T-helper 1 cell treated with Interleukin-12 subunit alpha and Interleukin-12 subunit beta and Interleukin-4 antibody, amounts not matched to agents 30 ng/mL and 1 ng/mL, for 36 hours (primary cell): ENCODE data around the gene F8A3. TPM values are rescaled to one million over a fixed set of nuclear protein-coding genes. Genes with fewer than 3 reads are reported as not detected.
"Not testable (repeated sequence)": the region's sequence is repeated elsewhere in the genome, so short reads cannot be mapped to it uniquely, and the experiment has no call there.

Source experiments
- intact Hi-C: fragments of 100-400 bp; cut with micrococcal nuclease; formaldehyde crosslinking; loops from one replicate; pipeline ENCODE4 v1.15.1; 2024
- total RNA-seq: library from RNA; stranded (reverse); gene quantifications from 2 replicates; pipeline ENCODE4 v1.2.3, GENCODE V29; 2022

The F8A3 gene
- total RNA-seq = 25.8 and 28.8 TPM in 2 replicates

GRCh38 chrX:155458471-155458870, at the start of gene F8A3:
Gene F8A3, minus strand, starts transcription at chrX:155458620. Its CDS starts 20 bp downstream, at chrX:155458600.
- intact Hi-C loops = not testable (repeated sequence)

DNA sequence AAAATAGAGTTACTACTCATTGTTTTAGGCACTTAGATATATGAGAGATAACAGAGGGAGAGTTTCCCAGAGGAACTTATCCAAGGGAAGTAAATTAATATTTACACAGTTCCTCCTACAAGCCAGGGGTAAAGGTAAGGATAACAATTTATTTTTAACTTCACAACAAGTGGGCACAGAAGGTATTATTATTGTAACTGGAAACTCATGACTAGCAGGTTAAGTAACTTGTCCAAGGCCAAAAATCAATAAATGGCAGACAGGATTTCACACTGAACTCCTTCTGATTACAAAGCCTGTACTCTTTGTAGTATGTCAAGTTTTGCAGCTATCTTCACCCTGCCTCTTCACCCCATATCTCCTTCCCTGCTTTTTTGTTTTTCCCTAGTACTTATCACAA, 46.9 kb upstream of the F8A3 start:
- intact Hi-C loops = no loop called here

DNA sequence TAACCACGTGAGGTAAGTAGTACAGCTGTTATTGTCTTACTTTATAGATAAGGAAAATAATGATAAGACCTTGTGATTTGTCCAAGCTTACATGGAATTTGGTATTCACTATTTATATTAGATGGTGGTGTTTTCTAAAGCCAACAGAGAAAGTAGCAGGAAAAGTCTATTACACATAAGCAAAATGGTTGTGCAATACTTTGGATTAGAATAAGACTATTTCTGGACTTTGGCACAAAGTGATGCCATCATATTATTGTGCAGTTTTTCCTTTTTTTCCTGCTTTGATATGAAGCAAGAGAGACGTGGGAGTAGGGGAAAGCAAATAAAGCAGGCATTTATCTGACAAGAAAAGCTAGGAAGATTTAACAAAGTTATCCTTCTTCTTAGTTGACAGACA, 36.7 kb upstream of the F8A3 start:
- intact Hi-C loops = not testable (repeated sequence)

- intact Hi-C loops = not testable (repeated sequence)
Measured at GRCh38 chrX:155491421-155491820, 33.0 kb upstream of the F8A3 start.

- intact Hi-C loops = not testable (repeated sequence)
Measured at GRCh38 chrX:155477136-155477535, 18.7 kb upstream of the F8A3 start.

DNA sequence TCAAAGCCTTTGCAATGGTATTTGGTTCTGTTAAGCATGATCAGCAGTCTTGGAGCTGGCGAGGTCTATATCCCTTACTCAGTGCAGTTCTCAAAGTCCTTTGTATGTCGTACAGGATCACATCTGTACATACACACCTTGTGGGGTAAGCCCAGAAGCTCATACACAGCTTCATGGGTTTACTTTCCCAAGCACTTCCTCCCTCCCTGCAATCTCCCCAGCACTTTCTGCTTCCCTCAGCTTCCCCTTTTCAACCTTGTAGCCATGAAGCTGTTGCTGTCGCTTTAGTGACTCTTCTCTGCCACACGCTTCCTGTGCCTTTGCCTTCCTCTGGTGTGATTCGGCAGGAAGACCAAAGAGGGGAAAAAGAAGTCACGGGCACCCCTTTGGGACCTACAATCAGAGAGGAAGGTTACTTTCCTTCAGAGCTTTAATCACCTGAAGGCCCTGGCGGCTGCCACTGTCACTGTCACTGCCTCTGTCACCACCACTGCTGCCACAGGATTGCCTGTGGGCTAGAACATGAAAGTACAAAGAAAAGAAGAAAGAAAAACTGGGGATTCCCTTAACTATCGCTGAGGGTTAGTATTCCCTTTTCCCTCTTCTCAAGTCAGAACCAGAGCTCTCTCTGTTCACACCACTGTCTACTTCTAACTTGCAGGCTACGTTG, 8.0 kb upstream of the F8A3 start:
- intact Hi-C loops = not testable (repeated sequence)

GRCh38 chrX:155460501-155460900, 2.1 kb upstream of the F8A3 start:
- intact Hi-C loops = not testable (repeated sequence)

DNA sequence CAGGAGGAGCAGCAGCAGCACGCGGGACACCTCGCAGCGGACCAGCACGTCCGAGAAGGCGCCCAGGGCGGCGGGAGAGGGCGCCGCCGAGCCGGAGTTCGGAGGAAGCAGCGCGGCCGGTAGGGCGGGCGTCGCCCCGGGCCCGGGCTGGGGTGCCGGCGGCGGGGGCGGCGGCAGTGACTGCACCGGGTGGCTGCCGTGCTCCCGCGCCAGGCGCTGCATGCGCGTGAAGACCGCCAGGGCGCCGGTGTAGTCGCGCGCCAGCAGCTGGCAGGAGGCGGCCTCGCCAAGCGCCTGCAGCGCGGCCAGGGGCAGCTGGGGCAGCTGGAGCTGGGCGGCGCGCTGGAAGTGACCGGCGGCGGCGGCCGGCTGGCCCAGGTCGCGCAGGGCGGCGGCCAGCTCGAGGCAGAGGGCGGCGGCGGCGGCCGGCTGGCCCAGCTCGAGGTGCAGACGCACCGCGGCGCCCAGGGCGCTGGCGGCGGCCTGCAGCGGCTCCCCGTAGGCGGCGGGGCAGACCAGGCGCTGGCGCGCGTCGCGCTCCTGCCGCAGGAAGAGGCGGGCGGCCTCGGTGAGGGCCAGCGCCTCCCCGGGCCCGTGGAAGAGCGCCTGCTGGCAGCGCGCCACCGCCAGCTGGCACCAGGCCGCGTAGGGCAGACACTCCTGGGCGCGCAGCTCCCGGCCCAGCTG, 516 bp downstream of the F8A3 start:
- intact Hi-C loops = not testable (repeated sequence)

DNA sequence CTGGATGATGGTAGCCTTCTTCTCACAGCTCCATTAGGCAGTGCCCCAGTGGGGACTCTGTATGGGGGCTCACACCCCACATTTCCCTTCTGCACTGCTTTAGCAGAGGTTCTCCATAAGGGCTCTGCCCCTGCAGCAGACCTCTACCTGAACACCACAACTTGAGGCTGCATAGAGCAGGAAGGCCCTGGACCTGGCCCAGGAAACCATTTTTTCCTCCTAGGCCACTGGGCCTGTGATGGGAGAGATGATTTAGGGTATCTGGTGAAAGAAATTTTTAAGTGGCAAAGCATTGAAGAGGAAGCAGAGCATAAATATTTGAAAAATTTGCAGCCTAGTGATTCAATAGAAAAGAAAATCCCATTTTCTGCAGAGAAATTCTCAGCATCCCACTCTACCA, 17.3 kb downstream of the F8A3 start:
- intact Hi-C loops = no loop called here

DNA sequence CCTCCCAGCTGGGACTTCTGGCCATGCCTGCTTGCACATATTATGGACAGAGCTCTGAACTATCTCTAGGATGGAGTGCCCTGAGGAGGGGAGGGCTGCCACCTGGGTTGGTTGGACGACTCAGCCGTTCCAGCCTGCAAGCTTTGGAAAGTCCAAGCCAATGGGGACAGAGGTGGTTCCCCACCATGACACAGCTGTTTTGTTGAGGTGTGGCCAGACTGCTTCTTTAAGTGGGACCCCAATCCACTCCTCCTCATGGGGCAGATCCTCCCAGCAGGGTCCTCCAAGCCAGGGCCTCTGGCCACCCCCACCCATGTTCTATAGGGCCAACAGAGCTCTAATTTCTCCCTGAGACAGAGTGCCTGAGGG, 22.7 kb downstream of the F8A3 start:
- intact Hi-C loops = no loop called here

DNA sequence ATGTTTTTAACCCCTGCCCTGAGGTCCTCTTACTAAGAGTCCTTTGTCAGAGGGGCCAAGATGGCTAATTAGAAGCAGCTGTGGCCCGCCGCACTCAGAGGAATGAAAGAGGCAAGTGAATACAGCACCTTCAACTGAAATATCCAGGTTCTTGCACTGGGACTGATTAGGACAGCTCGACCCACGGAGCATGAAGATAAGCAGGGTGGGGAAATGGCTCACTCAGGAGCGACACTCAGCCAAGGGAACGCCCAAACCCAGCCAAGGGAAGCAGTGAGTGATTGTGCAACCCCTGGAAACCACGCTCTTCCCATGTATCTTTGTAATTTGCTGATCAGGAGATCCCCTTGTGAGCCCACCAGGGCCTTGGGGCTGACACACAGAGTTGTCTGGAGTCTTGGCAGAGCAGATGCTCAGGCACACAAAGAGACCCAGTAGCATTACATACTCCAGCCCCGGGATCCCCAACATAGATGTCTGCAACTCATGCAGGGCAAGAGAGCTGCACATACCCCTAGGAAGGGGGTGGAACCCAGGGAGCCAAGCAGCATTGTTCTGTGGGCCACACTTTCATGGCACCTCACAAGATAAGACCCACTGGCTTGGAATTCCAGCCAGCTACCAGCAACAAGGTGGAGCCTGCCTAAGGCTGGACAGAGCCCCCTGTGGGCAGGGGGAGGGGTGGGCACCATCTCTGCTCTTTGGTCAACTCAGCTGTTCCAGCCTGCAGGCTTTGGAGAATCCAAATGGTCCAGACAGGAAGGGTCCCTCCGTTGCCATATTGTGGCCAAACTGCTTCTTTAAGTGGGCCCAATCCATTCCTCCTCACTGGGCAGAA, 23.3 kb downstream of the F8A3 start:
- intact Hi-C loops = no loop called here

- intact Hi-C loops = no loop called here
Measured at GRCh38 chrX:155417769-155418168, 40.7 kb downstream of the F8A3 start.

Other genes with a start within 250 kb of the F8A3 start
- 62.7 and 68.8 TPM in 2 replicates for gene VBP1, start 242.2 kb downstream of the F8A3 start, total RNA-seq
- gene RAB39B, start 194.1 kb downstream of the F8A3 start, total RNA-seq = 11.5 and 11.6 TPM in 2 replicates
- 0.83 and 1.0 TPM in 2 replicates for gene CLIC2, start 124.0 kb downstream of the F8A3 start, total RNA-seq
- not detected in 2 replicates for gene F8A2, start 76.5 kb downstream of the F8A3 start, total RNA-seq
- gene SPRY3, start 154.0 kb upstream of the F8A3 start, total RNA-seq = 0.54 and 0.63 TPM in 2 replicates
- gene TMLHE, start 154.3 kb upstream of the F8A3 start, total RNA-seq = 10.2 and 11.4 TPM in 2 replicates